Peyer's patch (tissue), 4 donors: Measurements from ENCODE around the gene MYCN. TPM values are rescaled to one million over a fixed set of nuclear protein-coding genes. Genes with fewer than 3 reads are reported as not detected.

Experiments used
- DNase-seq, 3 donors: peaks; one replicate each; pipeline ENCODE4 v3.0.0-alpha.2; 2017 to 2019
- H3K27ac ChIP-seq, 4 donors: fragments of 200-600 bp; sonication (generic); one replicate each; pipeline ENCODE4 v1.5.1; 2016 to 2019
- H3K27me3 ChIP-seq, 2 donors: fragments of 200-600 bp; sonication (generic); one replicate each; pipeline ENCODE4 v1.5.1; 2019
- H3K36me3 ChIP-seq, 3 donors: fragments of 200-600 bp; sonication (generic); one replicate each; pipeline ENCODE4 v1.5.1; 2016 to 2019
- H3K4me1 ChIP-seq, 4 donors: fragments of 200-600 bp; sonication (generic); one replicate each; pipeline ENCODE4 v1.5.1; 2016 to 2019
- H3K4me3 ChIP-seq, 4 donors: fragments of 200-600 bp; sonication (generic); 1 replicate in 3 of 4; 2 replicates in 1 of 4; pipeline ENCODE4 v1.5.1; 2016 to 2019; ENCODE audit warnings: mild to moderate bottlenecking in 1 of 4
- H3K9me3 ChIP-seq, 4 donors: fragments of 200-600 bp; sonication (generic); one replicate each; pipeline ENCODE4 v1.5.1; 2016 to 2019; ENCODE audit warnings: mild to moderate bottlenecking in 1 of 4
- CTCF ChIP-seq, 6 experiments: fragments of 450-650 bp in 4 of 6; fragments of 200-600 bp in 2 of 6; sonication (generic) in 1 of 6; IDR thresholded peaks; one replicate each; pipeline ENCODE4 v1.5.1; 2017 to 2019; ENCODE audit warnings: antibody characterized with exemption in 6 of 6, mild to moderate bottlenecking in 3 of 6, moderate library complexity in 1 of 6
- POLR2A ChIP-seq, 2 donors: fragments of 450-650 bp; IDR thresholded peaks; one replicate each; pipeline ENCODE4 v1.5.1; 2017; ENCODE audit warnings: antibody characterized with exemption in 2 of 2, mild to moderate bottlenecking in 2 of 2, moderate library complexity in 2 of 2
- total RNA-seq, 4 donors: library from RNA; depleted of rRNA; stranded (reverse); fragments of >200 nt; gene quantifications; one replicate each; pipeline ENCODE4 v1.1.0, GENCODE V29; 2016

Gene MYCN
- total RNA-seq, 4 donors from 2014 or later, result 0.94 to 5.0 (median 3.3) TPM

- Histone ChIP-seq H3K27ac (no peak overlapping the region), H3K27me3 (peaks cover 0 to 5% of the 10 kb centered on the region in 2 donors), H3K36me3 (no peaks in the 10 kb centered on the region), H3K9me3 (no peaks in the 10 kb centered on the region), H3K4me3 (peak overlapping the region in 2 of 4 donors; percentile 56 to 60), H3K4me1 (peaks cover 0 to 45% (median 0%) of the 10 kb centered on the region in 4 donors)
- DNase-seq, result no peak
- TF ChIP-seq POLR2A (IDR thresholded peaks at IDR 0.05) (no peak), CTCF (IDR thresholded peaks at IDR 0.05) (no peak)
Measured at GRCh38 chr2:15938803-15939555, 1.4 kb upstream of the MYCN start.

DNA sequence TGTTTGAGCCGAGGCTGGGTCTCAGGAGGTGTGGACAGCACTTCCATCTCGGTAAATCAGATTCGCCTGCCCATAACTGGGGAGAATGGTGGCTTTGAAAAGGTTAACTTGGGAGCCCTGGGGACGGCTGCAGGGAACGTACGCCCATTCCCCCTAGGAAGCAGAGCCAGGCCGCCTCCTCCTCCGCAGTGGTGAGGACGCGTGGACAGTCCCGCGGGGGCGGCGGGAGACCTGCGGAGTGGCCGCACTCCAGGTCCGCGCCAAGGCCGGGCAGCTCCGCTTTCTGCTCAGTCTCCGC, 845 bp upstream of the MYCN start:
- Histone ChIP-seq H3K27ac (no peak overlapping the region), H3K4me3 (peak overlapping the region; percentile 22 to 60 (median 40)), H3K4me1 (peaks cover 0 to 47% (median 0%) of the 10 kb centered on the region in 4 donors), H3K27me3 (peaks cover 0 to 5% of the 10 kb centered on the region in 2 donors), H3K36me3 (no peaks in the 10 kb centered on the region), H3K9me3 (no peaks in the 10 kb centered on the region)
- TF ChIP-seq POLR2A (IDR thresholded peaks at IDR 0.05) (no peak), CTCF (IDR thresholded peaks at IDR 0.05) (peak in 1 of 6 experiments; percentile 77)
- peak in 1 of 3 donors; percentile 73 for DNase-seq

GRCh38 chr2:15940661-15941480, 521 bp downstream of the MYCN start:
- peaks cover 0 to 5% of the 10 kb centered on the region in 2 donors for H3K27me3 ChIP-seq
- DNase-seq, result no peak
- no peaks in the 10 kb centered on the region for H3K36me3 ChIP-seq

DNA sequence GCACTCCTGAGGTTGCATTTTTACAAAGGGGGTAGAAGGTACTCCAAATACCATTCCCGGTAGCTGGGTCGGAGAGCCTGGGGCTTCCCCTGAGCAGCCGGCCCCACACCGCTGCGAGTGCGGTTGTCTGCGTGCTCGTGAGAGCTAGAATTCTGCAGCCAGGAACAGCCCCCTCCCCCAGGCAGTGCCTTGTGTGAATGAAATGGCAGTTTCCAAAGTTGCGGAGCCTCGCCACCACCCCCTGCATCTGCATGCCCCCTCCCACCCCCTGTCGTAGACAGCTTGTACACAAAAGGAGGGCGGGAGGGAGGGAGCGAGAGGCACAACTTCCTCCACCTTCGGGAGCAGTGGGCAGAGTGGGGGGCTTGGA, 1.1 kb downstream of the MYCN start:
- TF ChIP-seq CTCF (IDR thresholded peaks at IDR 0.05) (no peak), POLR2A (IDR thresholded peaks at IDR 0.05) (no peak)
- Histone ChIP-seq H3K27ac (no peak overlapping the region), H3K36me3 (no peaks in the 10 kb centered on the region), H3K9me3 (no peaks in the 10 kb centered on the region), H3K27me3 (peaks cover 0 to 5% of the 10 kb centered on the region in 2 donors), H3K4me1 (peaks cover 0 to 47% (median 0%) of the 10 kb centered on the region in 4 donors), H3K4me3 (peak overlapping the region; percentile 22 to 60 (median 40))
- DNase-seq, result no peak

More at GRCh38 chr2:15940661-15941480, 521 bp downstream of the MYCN start:
- H3K27ac ChIP-seq, result no peak overlapping the region
- no peaks in the 10 kb centered on the region for H3K9me3 ChIP-seq
- peak overlapping the region; percentile 22 to 60 (median 40) for H3K4me3 ChIP-seq
- TF ChIP-seq POLR2A (IDR thresholded peaks at IDR 0.05), result no peak
- TF ChIP-seq CTCF (IDR thresholded peaks at IDR 0.05), result no peak
- H3K4me1 ChIP-seq, result peaks cover 0 to 47% (median 0%) of the 10 kb centered on the region in 4 donors

DNA sequence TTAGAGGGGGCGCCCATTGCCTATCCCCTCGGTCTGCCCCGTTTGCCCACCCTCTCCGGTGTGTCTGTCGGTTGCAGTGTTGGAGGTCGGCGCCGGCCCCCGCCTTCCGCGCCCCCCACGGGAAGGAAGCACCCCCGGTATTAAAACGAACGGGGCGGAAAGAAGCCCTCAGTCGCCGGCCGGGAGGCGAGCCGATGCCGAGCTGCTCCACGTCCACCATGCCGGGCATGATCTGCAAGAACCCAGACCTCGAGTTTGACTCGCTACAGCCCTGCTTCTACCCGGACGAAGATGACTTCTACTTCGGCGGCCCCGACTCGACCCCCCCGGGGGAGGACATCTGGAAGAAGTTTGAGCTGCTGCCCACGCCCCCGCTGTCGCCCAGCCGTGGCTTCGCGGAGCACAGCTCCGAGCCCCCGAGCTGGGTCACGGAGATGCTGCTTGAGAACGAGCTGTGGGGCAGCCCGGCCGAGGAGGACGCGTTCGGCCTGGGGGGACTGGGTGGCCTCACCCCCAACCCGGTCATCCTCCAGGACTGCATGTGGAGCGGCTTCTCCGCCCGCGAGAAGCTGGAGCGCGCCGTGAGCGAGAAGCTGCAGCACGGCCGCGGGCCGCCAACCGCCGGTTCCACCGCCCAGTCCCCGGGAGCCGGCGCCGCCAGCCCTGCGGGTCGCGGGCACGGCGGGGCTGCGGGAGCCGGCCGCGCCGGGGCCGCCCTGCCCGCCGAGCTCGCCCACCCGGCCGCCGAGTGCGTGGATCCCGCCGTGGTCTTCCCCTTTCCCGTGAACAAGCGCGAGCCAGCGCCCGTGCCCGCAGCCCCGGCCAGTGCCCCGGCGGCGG, 1.7 kb downstream of the MYCN start:
- Histone ChIP-seq H3K4me3 (peak overlapping the region; percentile 25 to 60 (median 41)), H3K9me3 (no peaks in the 10 kb centered on the region), H3K4me1 (peaks cover 0 to 47% (median 0%) of the 10 kb centered on the region in 4 donors), H3K27me3 (peaks cover 0 to 5% of the 10 kb centered on the region in 2 donors), H3K27ac (no peak overlapping the region), H3K36me3 (no peaks in the 10 kb centered on the region)
- DNase-seq, result peak in 1 of 3 donors; percentile 64
- no peak for TF ChIP-seq CTCF (IDR thresholded peaks at IDR 0.05)
- TF ChIP-seq POLR2A (IDR thresholded peaks at IDR 0.05), result no peak
